Fibroblast of skin of left quadriceps (primary cell): Measurements from ENCODE around the gene TMED10.

Source experiments
- DNase-seq, 2 experiments: peaks; one replicate each; pipeline ENCODE4 v3.0.0-alpha.2; 2013; ENCODE audit warnings: low read depth in 2 of 2

The TMED10 gene

GRCh38 chr14:75088566-75089373, 87.6 kb downstream of the TMED10 start:
- DNase-seq, result peak in 1 of 2 experiments; percentile 36

- DNase-seq, result no peak
These were observed 88.3 kb downstream of the TMED10 start for GRCh38 chr14:75088153-75088552.

- no peak for DNase-seq
These were observed 91.9 kb downstream of the TMED10 start for GRCh38 chr14:75084513-75084912.

- no peak for DNase-seq
These were observed 93.1 kb downstream of the TMED10 start for GRCh38 chr14:75083271-75083670.

GRCh38 chr14:75081660-75082229, 94.7 kb downstream of the TMED10 start:
- no peak for DNase-seq
